ENCODE results near the gene SEMA7A. TPM values are rescaled to one million over a fixed set of nuclear protein-coding genes. Genes with fewer than 3 reads are reported as not detected.
A peak's percentile ranks its signal among the peaks of the same experiment; 100 is the strongest.

The SEMA7A gene
- total and polyA plus RNA-seq, 2 of the 4 experiments (the other 2 are of a cell fraction), result 30.5 to 87.3 TPM

DNA sequence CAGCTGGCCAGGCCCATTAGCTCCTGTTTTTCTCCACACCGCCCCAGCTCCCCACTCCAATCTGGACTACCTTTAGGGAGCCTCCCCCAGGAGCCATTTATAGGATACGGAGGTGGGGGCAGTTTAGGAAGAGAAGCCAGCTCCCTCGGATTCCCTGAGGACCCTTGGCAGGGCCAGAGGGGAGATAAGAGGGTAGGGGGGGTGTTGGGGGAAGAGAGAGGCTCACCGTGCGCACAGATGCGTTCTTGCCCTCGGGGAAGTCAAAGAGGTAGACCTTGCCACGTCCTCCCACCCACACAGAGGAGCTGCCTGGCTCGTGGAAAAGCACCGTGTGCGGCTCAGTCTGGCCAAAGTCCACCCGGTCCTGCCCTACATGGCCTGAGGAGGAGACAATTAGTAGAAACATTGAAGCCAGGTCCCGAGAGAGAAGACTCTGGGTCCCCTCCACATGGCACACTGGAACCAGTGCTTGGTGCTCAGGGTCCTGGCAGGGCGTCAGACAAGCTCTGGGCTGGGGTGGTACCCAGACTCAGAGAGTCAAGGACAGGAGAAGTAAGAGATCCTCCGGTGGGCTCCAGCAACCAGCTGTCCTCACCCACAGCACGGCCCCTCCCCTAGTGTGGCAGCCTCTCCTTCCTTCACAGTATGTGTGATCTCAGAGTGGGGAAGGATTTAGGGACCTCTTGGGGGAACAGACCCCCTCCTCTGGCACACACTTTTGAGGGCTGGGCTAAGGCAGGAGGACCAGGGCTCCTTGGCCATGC lies 15.0 kb downstream of the SEMA7A start:
- H3K36me3 ChIP-seq (ENCODE audit: control insufficient read depth, insufficient read depth, low read length), result peaks cover 5% of the 10 kb centered on the region
- H4K5ac ChIP-seq (ENCODE audit: low read depth, low read length), result no peak overlapping the region
- CTCF ChIA-PET, result interaction anchor here (0.6 kb wide), 1 partner anchor 356 kb away, joined by 3 read pairs; no protein-coding TSS in a partner anchor
- peak overlapping the region; percentile 43; the same call in 1 of the 2 replicates for H3K4ac ChIP-seq (ENCODE audit: low read depth, low read length)
- no peak for TF ChIP-seq MAZ (IDR thresholded peaks at IDR 0.05; ENCODE audit: borderline replicate concordance, low read depth, low read length)
- TF ChIP-seq CHD1 (IDR thresholded peaks at IDR 0.05; ENCODE audit: low read depth, low read length), result no peak
- no peak for TF ChIP-seq MXI1 (IDR thresholded peaks at IDR 0.05; ENCODE audit: borderline replicate concordance, low read depth, low read length)
- no peak for TF ChIP-seq CEBPB (IDR thresholded peaks at IDR 0.05; ENCODE audit: low read depth, low read length)
- TF ChIP-seq SMC3 (IDR thresholded peaks at IDR 0.05; ENCODE audit: low read depth, low read length), result no peak
- TF ChIP-seq FOS (IDR thresholded peaks at IDR 0.05; ENCODE audit: low read depth, low read length), result no peak
- TF ChIP-seq, protein P1, sequence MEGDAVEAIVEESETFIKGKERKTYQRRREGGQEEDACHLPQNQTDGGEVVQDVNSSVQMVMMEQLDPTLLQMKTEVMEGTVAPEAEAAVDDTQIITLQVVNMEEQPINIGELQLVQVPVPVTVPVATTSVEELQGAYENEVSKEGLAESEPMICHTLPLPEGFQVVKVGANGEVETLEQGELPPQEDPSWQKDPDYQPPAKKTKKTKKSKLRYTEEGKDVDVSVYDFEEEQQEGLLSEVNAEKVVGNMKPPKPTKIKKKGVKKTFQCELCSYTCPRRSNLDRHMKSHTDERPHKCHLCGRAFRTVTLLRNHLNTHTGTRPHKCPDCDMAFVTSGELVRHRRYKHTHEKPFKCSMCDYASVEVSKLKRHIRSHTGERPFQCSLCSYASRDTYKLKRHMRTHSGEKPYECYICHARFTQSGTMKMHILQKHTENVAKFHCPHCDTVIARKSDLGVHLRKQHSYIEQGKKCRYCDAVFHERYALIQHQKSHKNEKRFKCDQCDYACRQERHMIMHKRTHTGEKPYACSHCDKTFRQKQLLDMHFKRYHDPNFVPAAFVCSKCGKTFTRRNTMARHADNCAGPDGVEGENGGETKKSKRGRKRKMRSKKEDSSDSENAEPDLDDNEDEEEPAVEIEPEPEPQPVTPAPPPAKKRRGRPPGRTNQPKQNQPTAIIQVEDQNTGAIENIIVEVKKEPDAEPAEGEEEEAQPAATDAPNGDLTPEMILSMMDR (conservative IDR thresholded peaks at IDR 0.05; ENCODE audit: low read depth, low read length), result no peak
- no peak for TF ChIP-seq RFX5 (IDR thresholded peaks at IDR 0.05; ENCODE audit: low read depth, low read length)
- H4K20me1 ChIP-seq (ENCODE audit: insufficient read depth, low read length), result no peaks in the 10 kb centered on the region; the same call in 1 of the 2 replicates
- DNase-seq (no peak), ATAC-seq (ENCODE audit: low read depth) (no peak)
- no peaks in the 10 kb centered on the region for H3K27me3 ChIP-seq (ENCODE audit: control insufficient read depth, insufficient read depth, low read length)
- no peak overlapping the region for H2AFZ ChIP-seq (replicated peaks; ENCODE audit: low read length, poor library complexity)
- peak overlapping the region; percentile 75; the same call in 1 of the 2 replicates for H2AK5ac ChIP-seq (ENCODE audit: low read depth, low read length)
- peak overlapping the region; percentile 53 for H4K91ac ChIP-seq (ENCODE audit: insufficient read depth, low read depth, low read length)
- H3K23ac ChIP-seq (ENCODE audit: low read depth, low read length), result peak overlapping the region; percentile 36; the same call in 1 of the 2 replicates
- dilution Hi-C loops (cut with HindIII; ENCODE audit: low sequenced_read_pairs, unreplicated experiment) (no loop called here), intact Hi-C loops (cut with micrococcal nuclease) (no loop called here), in situ Hi-C loops (cut with MboI; ENCODE audit: low sequenced_read_pairs) (no loop called here)
- no peak overlapping the region for H3K18ac ChIP-seq (ENCODE audit: low read depth, low read length)
- no peak overlapping the region for H3K56ac ChIP-seq (ENCODE audit: extremely low read depth, insufficient read depth, low read length)
- H3K4me3 ChIP-seq (ENCODE audit: insufficient read depth, low read depth, low read length), result no peak overlapping the region
- peak overlapping the region; percentile 43 for H2BK5ac ChIP-seq (ENCODE audit: low read depth, low read length, poor library complexity, severe bottlenecking)
- no peak overlapping the region for H3K4me2 ChIP-seq (ENCODE audit: low read depth, low read length)
- peak overlapping the region; percentile 52 for H2AK9ac ChIP-seq (replicated peaks; ENCODE audit: low read depth, low read length, poor library complexity)
- no TSS peak for BruUV-seq (replicated peaks)
- peaks cover 25 to 90% of the 10 kb centered on the region in 2 experiments for H3K79me1 ChIP-seq (ENCODE audit: low read depth in 1 of 2, low read length in 2 of 2)
- WGBS, 2 experiments (ENCODE audit: extremely low coverage in 2 of 2, insufficient read length in 1 of 2), result 88% methylated on average over 4 of the region's 16 CpGs; no CpG with 5 or more reads in 1 of the 2 experiments
- peak overlapping the region; percentile 11; the same call in 1 of the 2 replicates for H2BK120ac ChIP-seq (ENCODE audit: low read depth, low read length)
- H4K8ac ChIP-seq (ENCODE audit: low read depth in 2 of 2, low read length in 2 of 2), result no peak overlapping the region; a peak in 1 of 4 replicates
- peaks cover 40% of the 10 kb centered on the region for H3K9me1 ChIP-seq (ENCODE audit: insufficient read depth, low read length)
- H2BK15ac ChIP-seq (ENCODE audit: low read depth, low read length), result no peak overlapping the region
- H3K9me3 ChIP-seq (ENCODE audit: control insufficient read depth, insufficient read depth, low read length), result no peaks in the 10 kb centered on the region
- no peak overlapping the region for H3K27ac ChIP-seq (ENCODE audit: insufficient read depth, low read length)
- POLR2A ChIA-PET (ENCODE audit: unreplicated experiment), result no interaction called here
- peak overlapping the region; percentile 44; the same call in 1 of the 2 replicates for H3K14ac ChIP-seq (replicated peaks; ENCODE audit: low read depth, low read length)
- peaks cover 43% of the 10 kb centered on the region for H3K4me1 ChIP-seq (ENCODE audit: control insufficient read depth, insufficient read depth, low read length)
- no peak overlapping the region for H2BK20ac ChIP-seq (ENCODE audit: low read depth, low read length)
- H3K9ac ChIP-seq (ENCODE audit: low read depth, low read length), result no peak overlapping the region
